ENCODE measurements around the gene CFAP251.

GRCh38 chr12:121981456-121981855 is 63.1 kb downstream of the CFAP251 start:
- TF ChIP-seq POLR2A (IDR thresholded peaks at IDR 0.05; ENCODE audit: low read length): no peak
- TF ChIP-seq CTCF (IDR thresholded peaks at IDR 0.05): no peak
- no peak for TF ChIP-seq EP300 (IDR thresholded peaks at IDR 0.05)
- no peak for TF ChIP-seq ESRRA (IDR thresholded peaks at IDR 0.05; ENCODE audit: borderline replicate concordance, low read length)
- TF ChIP-seq REST (IDR thresholded peaks at IDR 0.05): no peak
- no peak for TF ChIP-seq MYC (IDR thresholded peaks at IDR 0.05; ENCODE audit: borderline replicate concordance, low read length)
- TF ChIP-seq CEBPB (IDR thresholded peaks at IDR 0.05): no peak
- TF ChIP-seq KDM1A (IDR thresholded peaks at IDR 0.05; ENCODE audit: low read depth): no peak
- no peak for TF ChIP-seq POLR2AphosphoS2 (conservative IDR thresholded peaks at IDR 0.05; ENCODE audit: low read length)
- TF ChIP-seq ELK1 (IDR thresholded peaks at IDR 0.05; ENCODE audit: low read depth, low read length): no peak
- no peak for TF ChIP-seq HDAC2 (IDR thresholded peaks at IDR 0.05)
- TF ChIP-seq NFE2L2 (conservative IDR thresholded peaks at IDR 0.05; ENCODE audit: low read length): no peak
- TF ChIP-seq RCOR1 (IDR thresholded peaks at IDR 0.05; ENCODE audit: low read depth, low read length): no peak

Measured in A549 (cell line).